Cardiac muscle cell (in vitro differentiated cells and primary cell): ENCODE measurements around the gene DTWD2. TPM values are rescaled to one million over a fixed set of nuclear protein-coding genes. Genes with fewer than 3 reads are reported as not detected.
A peak's percentile ranks its signal among the peaks of the same experiment; 100 is the strongest.

Experiments
- DNase-seq, 2 donors: peaks; one replicate each; pipeline versions ENCODE4 v3.0.0 to v3.0.0-alpha.2; 2010 to 2017; ENCODE audit warnings: low read depth in 1 of 2, low spot score in 1 of 2
- H3K27ac ChIP-seq: fragments of 200-600 bp; sonication (generic); 2 replicates; pipeline ENCODE4 v1.5.1; 2016
- H3K27me3 ChIP-seq: fragments of 200-600 bp; sonication (generic); 2 replicates; pipeline ENCODE4 v1.6.0; 2016; ENCODE audit warnings: control low read depth
- H3K36me3 ChIP-seq: fragments of 200-600 bp; sonication (generic); 2 replicates; pipeline ENCODE4 v1.5.1; 2016; ENCODE audit warnings: control low read depth
- H3K4me1 ChIP-seq: fragments of 200-600 bp; sonication (generic); 2 replicates; pipeline ENCODE4 v1.8.1; 2017; ENCODE audit warnings: low read depth, mild to moderate bottlenecking, mixed run types
- H3K4me3 ChIP-seq: fragments of 200-600 bp; sonication (generic); 2 replicates; pipeline ENCODE4 v1.5.1; 2016; ENCODE audit warnings: mild to moderate bottlenecking
- H3K9me3 ChIP-seq: fragments of 200-600 bp; sonication (generic); 2 replicates; pipeline ENCODE4 v1.5.1; 2017; ENCODE audit warnings: low read depth, mild to moderate bottlenecking, control low read depth
- polyA plus RNA-seq: library from polyadenylated mRNA; unstranded; fragments of >200 nt; fragmentation: Nextera tagmentation; extraction: Ambion mirVana; gene quantifications from 2 replicates; pipeline ENCODE4 v1.2.1, GENCODE V29; 2016
- total RNA-seq: library from RNA; depleted of rRNA; stranded (reverse); fragments of >200 nt; gene quantifications from 2 replicates; pipeline ENCODE4 v1.2.3, GENCODE V29; 2016
- TF ChIP-seq, protein P1 (sequence below): IDR thresholded peaks from 2 replicates; pipeline ENCODE4 v1.5.1; 2012; ENCODE audit warnings: low read depth, mild to moderate bottlenecking, low read length

The DTWD2 gene
- total and polyA plus RNA-seq, 2 experiments from 2014 or later, result 6.5 to 30.7 TPM

DNA sequence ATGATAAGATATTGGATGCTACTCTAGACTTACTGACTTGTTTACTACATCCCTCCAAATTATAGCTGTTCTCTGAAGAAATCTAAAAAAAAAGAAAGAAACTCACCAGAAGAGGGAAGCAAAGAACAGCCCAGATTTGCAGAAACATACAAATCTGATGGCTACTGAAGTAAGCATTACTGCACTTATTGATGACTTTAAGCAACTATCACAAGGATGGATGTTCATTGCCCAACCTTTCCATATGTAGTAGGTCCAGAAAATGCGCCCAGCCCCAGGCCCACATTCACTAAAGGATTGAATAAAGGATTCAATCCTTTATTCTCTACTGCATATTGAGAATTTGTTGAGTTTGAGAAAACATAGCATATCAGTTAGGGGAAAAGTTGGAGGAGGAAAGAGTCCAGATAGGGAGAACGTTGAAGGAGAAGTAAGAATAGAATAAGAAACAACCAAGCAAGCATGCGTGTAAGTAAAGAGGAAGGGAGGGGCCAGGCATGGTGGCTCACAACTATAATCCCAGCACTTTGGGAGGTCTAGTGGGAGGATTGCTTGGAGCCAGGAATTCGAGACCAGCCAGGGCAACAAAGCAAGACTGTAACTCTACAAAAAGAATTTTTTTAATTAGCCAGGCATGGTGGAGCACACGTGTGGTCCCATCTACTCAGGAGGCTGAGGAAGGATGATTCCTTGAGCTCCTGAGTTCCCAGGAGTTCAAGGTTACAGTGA, 33.8 kb upstream of the DTWD2 start:
- Histone ChIP-seq H3K9me3 (no peaks in the 10 kb centered on the region), H3K4me3 (no peak overlapping the region), H3K27me3 (no peaks in the 10 kb centered on the region), H3K4me1 (no peaks in the 10 kb centered on the region), H3K27ac (no peak overlapping the region), H3K36me3 (no peaks in the 10 kb centered on the region)
- peak in 1 of 2 donors; percentile 63 for DNase-seq
- TF ChIP-seq, protein P1, sequence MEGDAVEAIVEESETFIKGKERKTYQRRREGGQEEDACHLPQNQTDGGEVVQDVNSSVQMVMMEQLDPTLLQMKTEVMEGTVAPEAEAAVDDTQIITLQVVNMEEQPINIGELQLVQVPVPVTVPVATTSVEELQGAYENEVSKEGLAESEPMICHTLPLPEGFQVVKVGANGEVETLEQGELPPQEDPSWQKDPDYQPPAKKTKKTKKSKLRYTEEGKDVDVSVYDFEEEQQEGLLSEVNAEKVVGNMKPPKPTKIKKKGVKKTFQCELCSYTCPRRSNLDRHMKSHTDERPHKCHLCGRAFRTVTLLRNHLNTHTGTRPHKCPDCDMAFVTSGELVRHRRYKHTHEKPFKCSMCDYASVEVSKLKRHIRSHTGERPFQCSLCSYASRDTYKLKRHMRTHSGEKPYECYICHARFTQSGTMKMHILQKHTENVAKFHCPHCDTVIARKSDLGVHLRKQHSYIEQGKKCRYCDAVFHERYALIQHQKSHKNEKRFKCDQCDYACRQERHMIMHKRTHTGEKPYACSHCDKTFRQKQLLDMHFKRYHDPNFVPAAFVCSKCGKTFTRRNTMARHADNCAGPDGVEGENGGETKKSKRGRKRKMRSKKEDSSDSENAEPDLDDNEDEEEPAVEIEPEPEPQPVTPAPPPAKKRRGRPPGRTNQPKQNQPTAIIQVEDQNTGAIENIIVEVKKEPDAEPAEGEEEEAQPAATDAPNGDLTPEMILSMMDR, result peak; percentile 52

DNA sequence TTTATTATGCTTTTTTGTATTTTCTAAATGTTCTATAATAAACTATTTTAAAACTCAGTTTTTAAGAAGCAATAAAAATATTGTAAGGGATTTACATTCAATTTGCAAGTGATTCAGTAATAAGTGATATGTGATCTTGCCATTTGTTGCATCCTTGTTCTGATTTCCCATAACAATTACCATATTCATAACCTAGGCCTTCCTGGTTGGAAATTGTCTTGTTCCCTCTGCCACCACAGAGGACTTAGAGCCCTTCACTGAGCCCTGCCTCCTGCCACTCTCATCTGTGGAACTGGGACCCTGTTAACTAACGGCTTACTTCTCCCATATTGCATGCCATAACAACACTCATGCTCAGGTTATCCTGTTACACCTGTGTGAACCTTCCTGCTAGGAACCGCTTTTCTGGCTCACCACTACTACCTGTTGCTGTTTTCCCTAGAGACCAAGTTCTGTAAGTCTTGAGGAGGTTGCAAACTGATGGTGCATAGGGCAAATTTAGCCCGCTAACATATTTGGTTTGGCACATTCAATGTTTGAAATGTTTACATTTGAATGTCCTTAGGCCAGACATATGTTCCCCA, 32.9 kb upstream of the DTWD2 start:
- H3K27me3 ChIP-seq, result no peaks in the 10 kb centered on the region
- no peaks in the 10 kb centered on the region for H3K4me1 ChIP-seq
- H3K36me3 ChIP-seq, result no peaks in the 10 kb centered on the region
- TF ChIP-seq, protein P1, result no peak
- DNase-seq, result no peak
- no peak overlapping the region for H3K4me3 ChIP-seq
- no peaks in the 10 kb centered on the region for H3K9me3 ChIP-seq
- no peak overlapping the region for H3K27ac ChIP-seq

DNA sequence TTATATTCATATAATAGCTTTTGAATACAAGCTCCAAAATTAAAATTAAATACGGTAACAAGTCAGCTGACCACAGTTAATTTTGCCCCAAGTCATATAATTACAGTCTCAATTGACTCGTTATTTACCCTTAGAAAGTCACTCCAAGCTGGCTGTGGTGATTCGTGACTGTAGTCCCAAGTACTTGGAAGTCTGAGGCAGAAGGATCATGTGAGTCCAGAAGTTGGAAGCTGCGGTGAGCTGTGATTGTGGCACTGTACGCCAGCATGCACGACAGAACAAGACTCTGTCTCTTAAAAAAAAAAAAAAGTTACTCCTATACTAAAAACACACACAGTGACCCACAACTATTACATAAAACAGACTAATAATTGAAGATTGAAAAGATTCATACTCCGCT, 31.6 kb upstream of the DTWD2 start:
- Histone ChIP-seq H3K27me3 (no peaks in the 10 kb centered on the region), H3K4me3 (no peak overlapping the region), H3K4me1 (no peaks in the 10 kb centered on the region), H3K9me3 (no peaks in the 10 kb centered on the region), H3K36me3 (no peaks in the 10 kb centered on the region), H3K27ac (no peak overlapping the region)
- no peak for DNase-seq
- TF ChIP-seq, protein P1, result no peak

DNA sequence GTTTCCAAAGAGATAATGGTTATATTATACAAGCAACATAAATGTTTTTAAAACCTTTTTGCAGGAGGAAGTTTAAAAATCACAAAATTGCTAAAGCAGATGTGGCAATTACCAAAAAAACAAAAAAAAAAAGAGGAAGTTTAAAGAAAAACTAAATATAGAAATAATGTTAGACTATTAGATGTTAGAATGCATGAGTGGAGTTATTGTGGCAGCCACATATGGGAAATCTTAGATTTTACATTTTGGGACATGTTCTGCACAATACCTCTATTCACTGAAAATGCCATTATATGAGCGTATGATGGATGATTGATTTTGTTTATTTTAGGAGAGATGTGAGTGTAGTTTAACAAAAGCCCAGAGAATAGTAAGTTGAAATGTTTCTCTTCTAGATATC, 31.2 kb upstream of the DTWD2 start:
- DNase-seq, result no peak
- no peaks in the 10 kb centered on the region for H3K4me1 ChIP-seq
- H3K9me3 ChIP-seq, result no peaks in the 10 kb centered on the region
- TF ChIP-seq, protein P1, result no peak
- no peaks in the 10 kb centered on the region for H3K36me3 ChIP-seq
- H3K27ac ChIP-seq, result no peak overlapping the region
- no peak overlapping the region for H3K4me3 ChIP-seq
- no peaks in the 10 kb centered on the region for H3K27me3 ChIP-seq

DNA sequence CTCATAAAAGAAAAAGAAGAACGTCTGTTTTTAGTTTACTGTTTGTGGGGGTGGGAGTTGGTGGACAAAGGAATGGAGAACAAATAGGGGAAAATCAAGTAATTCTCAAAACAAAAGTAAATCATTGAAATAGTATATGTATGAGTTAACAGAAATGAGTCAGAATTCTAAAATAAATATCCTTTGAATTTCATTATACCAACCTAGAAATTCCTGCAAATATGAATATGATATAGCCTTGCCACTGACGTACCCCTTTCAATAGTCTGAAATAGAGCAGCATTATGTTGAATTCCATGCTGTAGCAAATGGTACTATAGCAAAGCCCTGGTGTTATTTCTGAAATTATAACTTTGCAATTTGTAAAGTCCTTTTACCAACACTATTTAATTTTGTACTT, 29.6 kb upstream of the DTWD2 start:
- H3K27me3 ChIP-seq, result no peaks in the 10 kb centered on the region
- no peak overlapping the region for H3K27ac ChIP-seq
- TF ChIP-seq, protein P1, result no peak
- H3K4me3 ChIP-seq, result no peak overlapping the region
- H3K9me3 ChIP-seq, result no peaks in the 10 kb centered on the region
- no peaks in the 10 kb centered on the region for H3K4me1 ChIP-seq
- DNase-seq, result no peak
- no peaks in the 10 kb centered on the region for H3K36me3 ChIP-seq
